Dedifferentiated amniotic fluid mesenchymal stem cell (primary cell): ENCODE results near the gene ABCF2.

Source experiments
- DNase-seq: peaks from one replicate; pipeline ENCODE4 v3.0.0-alpha.2; 2016; ENCODE audit errors: extremely low spot score

Gene ABCF2

GRCh38 chr7:151195616-151196450 is 31.2 kb downstream of the ABCF2 start:
- no peak for DNase-seq

- DNase-seq = no peak
Measured at GRCh38 chr7:151194188-151194587, 32.8 kb downstream of the ABCF2 start.

- no peak for DNase-seq
Measured at GRCh38 chr7:151193203-151193978, 33.6 kb downstream of the ABCF2 start.

DNA sequence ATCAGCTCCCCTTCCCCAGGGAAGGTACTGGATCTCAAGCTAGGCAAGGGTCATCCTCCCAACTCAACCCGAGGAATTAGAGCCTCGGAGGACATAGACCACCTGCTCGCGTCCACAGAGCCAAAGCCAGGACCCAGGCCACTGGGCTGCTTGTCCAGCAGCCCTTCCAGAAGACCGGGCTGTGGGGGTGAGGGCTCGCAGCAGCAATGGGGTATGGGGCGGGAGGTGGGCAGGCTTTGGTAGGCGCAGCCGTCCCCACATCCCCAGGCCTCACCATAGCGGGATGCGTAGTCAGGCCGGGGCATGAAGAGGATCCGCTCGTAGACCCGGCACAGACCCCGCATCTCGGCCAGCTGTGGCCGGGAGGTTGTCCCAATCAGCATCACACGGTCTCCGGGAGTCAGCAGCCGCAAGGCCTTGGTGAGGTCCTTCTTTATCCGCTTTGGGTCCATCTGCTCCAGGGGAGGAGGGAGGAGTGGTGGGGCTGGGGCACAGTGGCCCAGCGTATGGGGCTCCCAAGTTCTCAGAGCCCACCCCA is 34.9 kb downstream of the ABCF2 start:
- DNase-seq = no peak

DNA sequence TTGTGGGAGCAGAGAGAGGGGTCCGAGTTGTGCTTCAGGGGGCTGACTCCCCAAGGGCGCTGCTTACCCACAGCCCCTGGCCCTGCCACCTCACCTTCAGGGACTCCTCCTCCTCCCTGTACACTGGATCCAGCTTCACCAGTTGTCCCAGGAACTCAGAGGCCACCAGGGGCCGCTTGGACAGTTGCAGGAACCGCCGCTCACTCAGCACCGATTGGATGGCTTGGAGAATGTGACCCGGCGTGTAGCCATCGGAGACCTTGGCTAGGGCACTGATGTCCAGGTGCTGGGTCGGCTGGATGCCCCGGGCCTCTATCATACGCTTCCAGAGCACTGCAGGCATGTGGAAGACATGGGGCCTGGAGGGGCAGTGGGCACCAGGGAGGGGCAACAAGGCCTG is 35.5 kb downstream of the ABCF2 start:
- DNase-seq = no peak

- no peak for DNase-seq
Measured at GRCh38 chr7:151189038-151189437, 38.0 kb downstream of the ABCF2 start.

GRCh38 chr7:151188252-151188542 is 38.8 kb downstream of the ABCF2 start:
- no peak for DNase-seq

GRCh38 chr7:151187409-151188251 is 39.4 kb downstream of the ABCF2 start:
- DNase-seq = no peak

DNA sequence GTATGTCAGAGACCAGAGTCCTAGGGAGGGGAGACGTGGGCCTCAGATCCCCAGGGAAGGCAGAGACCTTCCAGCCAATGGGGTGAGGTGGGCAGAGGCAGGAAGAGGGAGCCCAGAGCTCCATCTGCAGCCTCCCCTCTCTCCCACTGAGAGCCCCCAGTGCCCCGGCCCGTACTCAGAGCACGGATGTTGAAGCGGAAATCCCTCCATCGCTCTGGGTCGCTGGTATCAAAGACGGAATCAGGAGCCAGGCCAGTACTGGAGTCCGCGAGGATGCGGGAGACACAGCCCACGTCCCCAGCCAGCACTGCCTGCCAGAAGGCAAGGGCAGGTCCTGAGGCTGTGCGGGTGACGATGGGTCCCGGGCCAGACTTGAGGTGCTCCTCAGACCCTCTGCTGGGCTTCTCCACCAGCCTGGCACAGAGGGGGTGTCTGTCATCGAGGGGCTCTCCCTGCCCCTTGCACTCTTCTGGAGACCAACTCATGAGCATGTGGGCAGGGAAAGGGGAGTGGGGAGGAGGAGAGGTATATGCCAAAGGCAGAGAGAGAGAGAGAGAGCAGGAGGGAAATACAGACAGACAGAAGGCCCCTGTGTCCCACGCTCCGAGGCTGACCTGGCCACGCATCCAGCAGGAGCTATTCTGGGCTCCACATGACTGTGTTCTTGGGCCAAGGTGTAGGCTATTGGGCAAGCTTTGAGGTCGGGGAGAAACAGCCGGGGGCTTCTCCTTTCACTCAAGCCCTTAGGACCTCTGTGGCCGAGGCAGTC is 40.2 kb downstream of the ABCF2 start, which contains the start of gene ASB10:
Gene ASB10, minus strand, starts transcription at position 611 of the 769 bp plus-strand sequence. Its CDS starts 120 bp downstream, at position 491.
- DNase-seq = no peak

GRCh38 chr7:151185762-151186639 is 41.0 kb downstream of the ABCF2 start:
- DNase-seq = no peak

DNA sequence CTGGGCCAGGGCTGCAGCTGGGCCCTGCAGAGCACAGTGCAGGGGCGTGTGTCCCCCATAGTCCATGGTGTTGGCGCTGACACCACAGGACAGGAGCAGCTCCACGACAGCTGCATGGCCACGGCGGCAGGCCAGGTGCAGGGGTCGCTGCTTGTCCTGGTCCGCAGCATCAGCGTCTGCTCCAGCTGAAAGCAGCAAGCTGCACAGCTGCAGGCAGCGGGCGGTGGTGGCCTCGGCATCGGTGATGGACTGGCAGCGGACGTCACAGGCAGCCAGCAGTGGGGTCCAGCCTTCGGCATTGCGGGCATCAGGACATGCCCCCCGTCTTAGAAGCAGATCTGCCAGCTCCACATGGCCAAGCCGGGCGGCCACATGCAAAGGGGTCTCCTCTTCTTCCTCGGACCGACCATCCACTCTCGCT is 46.0 kb downstream of the ABCF2 start:
- DNase-seq = no peak

DNA sequence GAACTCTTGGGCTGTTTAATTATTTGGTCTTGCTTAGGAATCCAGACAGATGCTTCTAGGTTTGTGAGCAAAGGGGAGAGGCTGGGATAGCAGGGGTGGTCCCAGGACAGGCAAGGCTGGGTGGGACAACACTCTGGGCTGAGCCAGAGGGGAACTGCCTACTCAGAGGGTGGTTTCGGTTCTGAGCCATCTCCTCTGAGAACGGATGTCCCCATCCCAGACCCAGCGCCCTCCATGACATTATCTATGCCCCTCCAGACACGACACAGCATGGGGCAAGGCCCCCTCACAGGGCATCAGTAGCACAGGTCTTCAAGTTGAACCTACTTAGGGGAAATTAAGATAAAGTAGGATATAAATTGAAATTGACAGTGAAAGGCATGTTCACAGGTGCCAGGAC is 47.1 kb downstream of the ABCF2 start:
- no peak for DNase-seq

GRCh38 chr7:151179287-151179860 is 47.6 kb downstream of the ABCF2 start:
- DNase-seq = no peak

GRCh38 chr7:151178831-151179230 is 48.2 kb downstream of the ABCF2 start:
- no peak for DNase-seq

- DNase-seq = no peak
Measured at GRCh38 chr7:151178236-151178635, 48.8 kb downstream of the ABCF2 start.

GRCh38 chr7:151177310-151177709 is 49.7 kb downstream of the ABCF2 start:
- DNase-seq = no peak

- no peak for DNase-seq
Measured at GRCh38 chr7:151176401-151176800, 50.6 kb downstream of the ABCF2 start.

DNA sequence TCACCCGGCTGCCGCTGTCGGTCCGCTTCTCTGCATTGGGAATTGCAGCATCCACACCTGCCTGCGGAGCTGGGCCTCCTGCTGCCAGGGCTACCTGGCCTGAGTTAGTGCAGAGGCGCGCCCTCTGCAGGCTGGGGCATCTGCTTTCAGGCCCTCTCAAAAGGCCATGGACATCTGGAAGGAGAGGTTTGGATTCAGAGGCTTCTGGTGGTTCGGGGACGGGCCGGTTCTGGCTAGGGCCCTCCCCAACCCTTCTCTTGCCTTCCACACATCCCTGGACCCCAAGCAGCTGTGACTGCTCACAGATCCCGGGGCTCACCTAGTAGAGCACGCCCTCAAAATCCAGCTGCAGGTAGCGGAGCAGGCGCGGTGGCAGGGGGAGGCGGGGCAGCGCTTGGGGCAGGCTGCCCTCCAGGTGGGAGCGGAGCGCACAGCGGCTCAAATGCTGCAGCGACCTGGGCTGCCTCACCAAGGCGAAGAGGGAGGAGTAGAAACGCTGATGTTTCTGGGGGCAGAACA is 51.2 kb downstream of the ABCF2 start:
- DNase-seq = no peak

DNA sequence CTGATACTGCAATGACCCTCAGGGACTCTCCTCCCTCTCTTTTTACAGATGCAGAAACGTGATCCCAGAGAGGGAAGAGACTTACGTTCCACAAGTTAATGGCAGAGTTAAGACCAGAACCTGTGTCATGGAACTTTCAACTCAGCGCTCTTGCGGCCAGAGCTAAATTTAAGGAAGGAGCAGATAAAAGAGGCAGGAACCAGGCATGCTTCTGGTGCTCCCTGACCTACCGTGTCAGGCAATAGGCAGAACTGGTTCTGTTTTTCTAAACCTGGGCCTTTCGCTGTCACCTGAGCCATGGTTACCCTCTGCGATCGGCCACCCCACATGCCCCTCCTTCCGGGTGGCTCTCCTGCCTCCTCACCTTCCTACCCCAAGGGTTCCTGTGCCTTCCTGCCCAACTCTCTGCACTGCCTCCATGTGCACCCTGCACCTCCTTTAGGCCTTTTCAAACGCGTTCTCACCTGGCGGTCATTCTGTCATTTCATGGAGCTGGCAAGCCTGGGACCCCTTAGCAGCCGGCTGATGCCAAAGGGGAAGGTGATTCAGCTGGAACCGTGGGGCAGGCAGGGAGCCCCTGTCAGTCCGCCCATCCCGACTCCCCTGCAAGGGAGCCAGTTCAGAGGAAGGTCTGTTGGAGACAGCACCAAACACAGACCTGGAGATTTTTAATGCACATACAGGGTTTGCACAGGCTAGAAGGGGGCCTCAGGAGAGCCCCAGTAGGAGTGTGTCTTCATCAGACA is 51.8 kb downstream of the ABCF2 start:
- no peak for DNase-seq
